BE2C (cell line): ENCODE data around the gene MBD2.

Source experiments
- DNase-seq: peaks from one replicate; pipeline ENCODE4 v3.0.0-alpha.2; 2020
- H3K27me3 ChIP-seq: fragments of 250-450 bp; sonication (Bioruptor Pico); 2 replicates; pipeline ENCODE4 v1.5.1; 2020; ENCODE audit warnings: mild to moderate bottlenecking
- H3K36me3 ChIP-seq: fragments of 250-450 bp; sonication (Bioruptor Pico); 2 replicates; pipeline ENCODE4 v1.5.1; 2020; ENCODE audit warnings: mild to moderate bottlenecking
- H3K4me1 ChIP-seq: fragments of 250-450 bp; sonication (Bioruptor Pico); 2 replicates; pipeline ENCODE4 v1.5.1; 2020
- H3K4me3 ChIP-seq: 2 replicates; pipeline ENCODE4 v1.5.1; 2011; ENCODE audit warnings: low read depth, low read length
- H3K9me3 ChIP-seq: fragments of 250-450 bp; sonication (Bioruptor Pico); 2 replicates; pipeline ENCODE4 v1.5.1; 2020
- TF ChIP-seq, protein P1 (sequence below): IDR thresholded peaks from 2 replicates; pipeline ENCODE4 v1.5.1; 2012; ENCODE audit warnings: mild to moderate bottlenecking, low read depth, low read length

Gene MBD2

GRCh38 chr18:54154231-54154630, 70.2 kb downstream of the MBD2 start:
- Histone ChIP-seq H3K4me3 (no peak overlapping the region), H3K4me1 (no peaks in the 10 kb centered on the region), H3K27me3 (no peaks in the 10 kb centered on the region), H3K9me3 (no peaks in the 10 kb centered on the region), H3K36me3 (no peaks in the 10 kb centered on the region)
- DNase-seq = no peak
- TF ChIP-seq, protein P1, sequence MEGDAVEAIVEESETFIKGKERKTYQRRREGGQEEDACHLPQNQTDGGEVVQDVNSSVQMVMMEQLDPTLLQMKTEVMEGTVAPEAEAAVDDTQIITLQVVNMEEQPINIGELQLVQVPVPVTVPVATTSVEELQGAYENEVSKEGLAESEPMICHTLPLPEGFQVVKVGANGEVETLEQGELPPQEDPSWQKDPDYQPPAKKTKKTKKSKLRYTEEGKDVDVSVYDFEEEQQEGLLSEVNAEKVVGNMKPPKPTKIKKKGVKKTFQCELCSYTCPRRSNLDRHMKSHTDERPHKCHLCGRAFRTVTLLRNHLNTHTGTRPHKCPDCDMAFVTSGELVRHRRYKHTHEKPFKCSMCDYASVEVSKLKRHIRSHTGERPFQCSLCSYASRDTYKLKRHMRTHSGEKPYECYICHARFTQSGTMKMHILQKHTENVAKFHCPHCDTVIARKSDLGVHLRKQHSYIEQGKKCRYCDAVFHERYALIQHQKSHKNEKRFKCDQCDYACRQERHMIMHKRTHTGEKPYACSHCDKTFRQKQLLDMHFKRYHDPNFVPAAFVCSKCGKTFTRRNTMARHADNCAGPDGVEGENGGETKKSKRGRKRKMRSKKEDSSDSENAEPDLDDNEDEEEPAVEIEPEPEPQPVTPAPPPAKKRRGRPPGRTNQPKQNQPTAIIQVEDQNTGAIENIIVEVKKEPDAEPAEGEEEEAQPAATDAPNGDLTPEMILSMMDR = no peak

GRCh38 chr18:54151376-54151775, 73.1 kb downstream of the MBD2 start:
- Histone ChIP-seq H3K4me1 (no peaks in the 10 kb centered on the region), H3K4me3 (no peak overlapping the region), H3K36me3 (no peaks in the 10 kb centered on the region), H3K27me3 (no peaks in the 10 kb centered on the region), H3K9me3 (no peaks in the 10 kb centered on the region)
- TF ChIP-seq, protein P1 = no peak
- DNase-seq = no peak

DNA sequence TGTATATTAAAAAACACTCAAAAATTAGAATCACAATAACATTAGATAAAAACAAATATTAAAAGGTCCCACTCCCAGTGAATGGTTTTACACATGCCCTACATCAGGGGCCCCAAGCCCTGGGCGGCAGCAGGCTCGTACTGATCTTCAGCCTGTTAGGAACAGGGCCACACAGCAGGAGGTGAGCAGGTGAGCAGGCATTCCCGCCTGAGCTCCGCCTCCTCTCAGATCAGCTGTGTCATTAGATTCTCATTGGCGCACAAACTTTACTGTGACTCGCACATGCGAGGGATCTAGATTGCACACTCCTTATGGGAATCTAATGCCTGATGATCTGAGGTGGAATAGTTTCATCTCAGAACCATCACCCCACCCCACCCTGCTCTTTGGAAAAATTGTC, 74.2 kb downstream of the MBD2 start:
- no peak overlapping the region for H3K4me3 ChIP-seq
- no peaks in the 10 kb centered on the region for H3K4me1 ChIP-seq
- TF ChIP-seq, protein P1 = no peak
- no peak for DNase-seq
- no peaks in the 10 kb centered on the region for H3K9me3 ChIP-seq
- H3K27me3 ChIP-seq = no peaks in the 10 kb centered on the region
- H3K36me3 ChIP-seq = no peaks in the 10 kb centered on the region

- H3K9me3 ChIP-seq = no peaks in the 10 kb centered on the region
- no peak for DNase-seq
- no peak overlapping the region for H3K4me3 ChIP-seq
- TF ChIP-seq, protein P1 = no peak
- H3K36me3 ChIP-seq = no peaks in the 10 kb centered on the region
- no peaks in the 10 kb centered on the region for H3K27me3 ChIP-seq
- H3K4me1 ChIP-seq = no peaks in the 10 kb centered on the region
Measured at GRCh38 chr18:54149078-54149697, 75.3 kb downstream of the MBD2 start.

GRCh38 chr18:54148678-54149077, 75.8 kb downstream of the MBD2 start:
- Histone ChIP-seq H3K27me3 (no peaks in the 10 kb centered on the region), H3K4me1 (no peaks in the 10 kb centered on the region), H3K4me3 (no peak overlapping the region), H3K36me3 (no peaks in the 10 kb centered on the region), H3K9me3 (no peaks in the 10 kb centered on the region)
- no peak for DNase-seq
- TF ChIP-seq, protein P1 = no peak

- TF ChIP-seq, protein P1 = no peak
- Histone ChIP-seq H3K9me3 (no peaks in the 10 kb centered on the region), H3K36me3 (no peaks in the 10 kb centered on the region), H3K4me1 (no peaks in the 10 kb centered on the region), H3K4me3 (no peak overlapping the region), H3K27me3 (no peaks in the 10 kb centered on the region)
- no peak for DNase-seq
Measured at GRCh38 chr18:54148151-54148550, 76.3 kb downstream of the MBD2 start.
